ENCODE measurements around the gene SLC39A9. TPM values are rescaled to one million over a fixed set of nuclear protein-coding genes. Genes with fewer than 3 reads are reported as not detected.

SLC39A9 gene
- total RNA-seq, 2 donors from 2014 or later, result 36.3 to 38.2 TPM

DNA sequence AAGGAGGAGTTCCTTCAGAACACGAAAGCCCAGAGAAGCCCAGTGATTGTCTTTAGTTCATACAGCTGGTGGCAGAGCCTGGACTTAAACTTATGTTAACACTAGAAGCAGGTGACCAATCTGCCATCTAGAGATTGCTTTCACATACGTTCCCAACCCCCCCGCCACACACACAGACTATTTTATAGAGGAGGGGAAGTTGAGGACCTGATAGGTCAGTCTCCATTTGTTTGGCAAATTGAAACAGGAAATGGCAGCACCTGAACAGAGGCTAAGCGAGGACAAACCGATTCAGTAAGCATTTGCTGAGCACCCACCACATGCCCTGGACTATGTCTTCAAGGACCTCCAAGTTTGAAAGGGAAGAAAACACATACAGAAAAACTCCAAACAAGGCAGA lies 81.2 kb downstream of the SLC39A9 start:
- Histone ChIP-seq H3K27me3 (peaks cover 0 to 2% of the 10 kb centered on the region in 2 donors), H3K27ac (no peak overlapping the region), H3K36me3 (replicated peaks in 1 of 2; ENCODE audit: insufficient read depth in 1 of 2, low read depth in 2 of 2) (no peaks in the 10 kb centered on the region), H3K4me3 (no peak overlapping the region), H3K9me3 (no peaks in the 10 kb centered on the region), H3K4me1 (peaks cover 13% of the 10 kb centered on the region)
- intact Hi-C loops (cut with DNase I), result no loop called here
- 87% methylated on average over 5 of the region's 5 CpGs for WGBS, 2 donors
- TF ChIP-seq POLR2A (IDR thresholded peaks at IDR 0.05), result no peak
- TF ChIP-seq, protein P1, sequence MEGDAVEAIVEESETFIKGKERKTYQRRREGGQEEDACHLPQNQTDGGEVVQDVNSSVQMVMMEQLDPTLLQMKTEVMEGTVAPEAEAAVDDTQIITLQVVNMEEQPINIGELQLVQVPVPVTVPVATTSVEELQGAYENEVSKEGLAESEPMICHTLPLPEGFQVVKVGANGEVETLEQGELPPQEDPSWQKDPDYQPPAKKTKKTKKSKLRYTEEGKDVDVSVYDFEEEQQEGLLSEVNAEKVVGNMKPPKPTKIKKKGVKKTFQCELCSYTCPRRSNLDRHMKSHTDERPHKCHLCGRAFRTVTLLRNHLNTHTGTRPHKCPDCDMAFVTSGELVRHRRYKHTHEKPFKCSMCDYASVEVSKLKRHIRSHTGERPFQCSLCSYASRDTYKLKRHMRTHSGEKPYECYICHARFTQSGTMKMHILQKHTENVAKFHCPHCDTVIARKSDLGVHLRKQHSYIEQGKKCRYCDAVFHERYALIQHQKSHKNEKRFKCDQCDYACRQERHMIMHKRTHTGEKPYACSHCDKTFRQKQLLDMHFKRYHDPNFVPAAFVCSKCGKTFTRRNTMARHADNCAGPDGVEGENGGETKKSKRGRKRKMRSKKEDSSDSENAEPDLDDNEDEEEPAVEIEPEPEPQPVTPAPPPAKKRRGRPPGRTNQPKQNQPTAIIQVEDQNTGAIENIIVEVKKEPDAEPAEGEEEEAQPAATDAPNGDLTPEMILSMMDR (IDR thresholded peaks at IDR 0.05), result no peak
- no peak for ATAC-seq
- no peak for DNase-seq

- WGBS, 2 donors, result 80 to 93% methylated on average over 2 to 5 of the region's 5 CpGs
- no peak overlapping the region for H3K4me3 ChIP-seq
- intact Hi-C loops (cut with DNase I), result no loop called here
Observed at GRCh38 chr14:69480136-69480535, 81.6 kb downstream of the SLC39A9 start.

DNA sequence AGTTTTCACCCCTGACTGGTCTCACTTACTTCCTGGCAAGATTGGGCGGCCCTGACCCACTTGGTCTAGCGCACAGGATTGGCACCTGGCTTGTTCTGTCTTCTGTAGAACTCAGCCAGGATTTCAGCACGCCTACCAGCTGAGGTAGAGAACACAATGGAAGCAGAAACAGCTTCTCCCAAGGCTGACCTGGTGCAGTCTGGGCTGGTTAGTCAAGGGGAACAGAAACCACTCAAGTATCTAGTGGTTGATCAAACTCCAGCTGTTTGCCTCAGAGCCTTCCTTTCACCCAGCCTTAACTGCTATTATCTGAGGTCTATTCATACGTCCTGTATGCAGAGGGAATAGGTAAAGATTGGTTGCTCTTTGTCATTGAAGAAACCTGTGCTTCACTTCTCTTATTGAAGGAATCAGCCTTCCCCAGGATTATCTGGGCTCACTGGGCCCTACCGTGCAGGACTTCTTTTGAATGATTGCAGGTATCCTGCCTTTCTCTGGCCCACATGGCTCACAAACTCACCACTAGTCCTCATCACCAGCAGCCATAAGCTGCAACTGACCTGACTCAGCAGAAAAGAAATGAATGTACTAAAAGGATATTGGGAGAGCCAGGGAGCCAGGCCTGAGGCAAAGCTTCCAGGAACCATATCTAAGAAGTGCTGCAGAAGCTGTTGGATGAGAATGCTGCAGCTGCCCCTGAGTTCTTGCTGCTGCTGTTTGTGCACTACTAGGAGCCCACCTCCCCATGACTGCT lies 83.5 kb downstream of the SLC39A9 start:
- Histone ChIP-seq H3K27ac (no peak overlapping the region), H3K27me3 (peaks cover 0 to 9% of the 10 kb centered on the region in 2 donors), H3K36me3 (replicated peaks in 1 of 2; ENCODE audit: insufficient read depth in 1 of 2, low read depth in 2 of 2) (no peaks in the 10 kb centered on the region), H3K4me1 (peaks cover 17% of the 10 kb centered on the region), H3K4me3 (no peak overlapping the region), H3K9me3 (no peaks in the 10 kb centered on the region)
- ATAC-seq (no peak), DNase-seq (no peak)
- TF ChIP-seq POLR2A (IDR thresholded peaks at IDR 0.05), result no peak
- TF ChIP-seq, protein P1 (IDR thresholded peaks at IDR 0.05), result no peak
- intact Hi-C loops (cut with DNase I), result no loop called here
- WGBS, 2 donors, result 74 to 76% methylated on average over 5 of the region's 5 CpGs

More at GRCh38 chr14:69480136-69480535, 81.6 kb downstream of the SLC39A9 start:
- Histone ChIP-seq H3K27ac (no peak overlapping the region), H3K36me3 (replicated peaks in 1 of 2; ENCODE audit: insufficient read depth in 1 of 2, low read depth in 2 of 2) (no peaks in the 10 kb centered on the region), H3K27me3 (peaks cover 0 to 6% of the 10 kb centered on the region in 2 donors), H3K4me1 (peaks cover 17% of the 10 kb centered on the region), H3K9me3 (no peaks in the 10 kb centered on the region)
- ATAC-seq (no peak), DNase-seq (no peak)
- TF ChIP-seq, protein P1 (IDR thresholded peaks at IDR 0.05), result no peak
- TF ChIP-seq POLR2A (IDR thresholded peaks at IDR 0.05), result no peak

DNA sequence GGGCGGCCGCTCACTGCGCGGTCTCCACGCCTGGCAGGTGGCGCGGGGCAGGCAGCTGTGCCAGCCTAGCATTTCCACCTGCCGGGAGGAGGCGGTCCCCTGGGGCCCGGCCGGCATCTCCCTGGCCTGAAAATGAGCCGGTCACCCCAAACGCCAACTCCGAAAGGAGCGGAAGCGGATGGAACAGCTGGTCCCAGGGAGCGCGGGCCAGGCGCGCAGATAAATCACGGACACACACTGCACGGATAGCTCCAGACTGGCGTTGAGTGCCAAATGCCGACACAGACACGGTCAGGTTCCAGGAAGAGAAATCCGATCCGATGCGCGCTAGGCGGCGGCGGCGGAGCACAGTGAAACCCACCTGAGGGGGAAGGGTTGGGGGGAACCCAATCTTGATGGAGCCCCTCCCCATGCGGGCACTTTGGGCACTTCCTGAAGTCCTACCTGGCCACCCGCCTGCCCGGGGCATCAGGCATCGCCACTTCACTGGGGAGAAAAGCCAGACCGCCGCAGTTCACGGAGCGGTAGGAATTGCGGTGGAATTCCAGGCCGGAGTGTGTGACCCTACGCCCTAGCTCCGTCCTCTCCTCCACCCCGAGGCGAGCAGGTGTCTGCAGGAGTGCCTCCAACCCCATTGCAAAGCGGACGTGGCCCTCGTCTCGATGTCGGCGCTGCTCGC lies 85.4 kb downstream of the SLC39A9 start:
- 0 to 1% methylated on average over 4 to 48 of the region's 54 CpGs for WGBS, 2 donors
- no peaks in the 10 kb centered on the region for H3K9me3 ChIP-seq
- no peak overlapping the region for H3K27ac ChIP-seq
- H3K4me1 ChIP-seq, result peaks cover 17% of the 10 kb centered on the region
- H3K4me3 ChIP-seq, result peak overlapping the region in 1 of 2 donors; percentile 4
- DNase-seq (peak; percentile 17 to 41 (median 20)), ATAC-seq (peak; percentile 56)
- TF ChIP-seq POLR2A (IDR thresholded peaks at IDR 0.05), result no peak
- TF ChIP-seq, protein P1 (IDR thresholded peaks at IDR 0.05), result no peak
- H3K36me3 ChIP-seq (replicated peaks in 1 of 2; ENCODE audit: insufficient read depth in 1 of 2, low read depth in 2 of 2), result no peaks in the 10 kb centered on the region
- intact Hi-C loops (cut with DNase I), result no loop called here
- peaks cover 0 to 9% of the 10 kb centered on the region in 2 donors for H3K27me3 ChIP-seq
